K562 (cell line): Measurements from ENCODE around the gene GALNT7. TPM values are rescaled to one million over a fixed set of nuclear protein-coding genes. Genes with fewer than 3 reads are reported as not detected.

Experiments
- CAMTA2 ChIP-seq: fragments of 250-450 bp; sonication (Bioruptor Pico); conservative IDR thresholded peaks from 2 replicates; pipeline ENCODE4 v1.5.1; 2022
- CBFA2T3 ChIP-seq: fragments of 450-650 bp; IDR thresholded peaks from 2 replicates; pipeline ENCODE4 v1.6.1; 2017
- CREBBP ChIP-seq: IDR thresholded peaks from one replicate; pipeline ENCODE4 v1.6.1; 2012; ENCODE audit warnings: low read depth, mild to moderate bottlenecking, control low read depth, inconsistent platforms, low read length
- CTBP1 ChIP-seq: fragments of 450-650 bp; IDR thresholded peaks from 2 replicates; pipeline ENCODE4 v1.6.1; 2016; ENCODE audit warnings: borderline replicate concordance
- CTCFL ChIP-seq: IDR thresholded peaks from 2 replicates; pipeline ENCODE4 v1.6.1; 2011; ENCODE audit warnings: borderline replicate concordance, low read depth, mild to moderate bottlenecking, moderate library complexity, low read length; ENCODE audit not compliant: insufficient read depth, poor library complexity, severe bottlenecking
- DNMT1 ChIP-seq: fragments of 450-650 bp; IDR thresholded peaks from 2 replicates; pipeline ENCODE4 v1.6.1; 2016; ENCODE audit warnings: antibody characterized with exemption, mild to moderate bottlenecking
- EP300 ChIP-seq: IDR thresholded peaks from 2 replicates; pipeline ENCODE4 v1.6.1; 2012; ENCODE audit warnings: low read length, improper control_type of control experiment
- FOSL1 ChIP-seq: fragments of 200-800 bp; sonication (Bioruptor generic); conservative IDR thresholded peaks from 2 replicates; pipeline ENCODE4 v1.6.1; 2016; ENCODE audit warnings: missing genetic modification characterization, missing compliant biosample characterization
- GATA2 ChIP-seq: sonication (generic); formaldehyde crosslinking; IDR thresholded peaks from 2 replicates; pipeline ENCODE4 v1.4.0; 2020; ENCODE audit warnings: mild to moderate bottlenecking, missing genetic modification reagents
- HMG20B ChIP-seq: fragments of 250-450 bp; sonication (Bioruptor Pico); IDR thresholded peaks from 2 replicates; pipeline ENCODE4 v1.5.0; 2021; ENCODE audit warnings: mild to moderate bottlenecking
- HOMEZ ChIP-seq: fragments of 250-450 bp; sonication (Bioruptor Pico); IDR thresholded peaks from 2 replicates; pipeline ENCODE4 v1.4.0; 2020; ENCODE audit warnings: mild to moderate bottlenecking, moderate library complexity
- KLF16 ChIP-seq: IDR thresholded peaks from 2 replicates; pipeline ENCODE4 v1.6.1; 2016; ENCODE audit warnings: antibody characterized with exemption
- LCOR ChIP-seq: sonication (generic); formaldehyde crosslinking; IDR thresholded peaks from 2 replicates; pipeline ENCODE4 v1.8.0; 2022; ENCODE audit warnings: mild to moderate bottlenecking, missing genetic modification reagents
- MAZ ChIP-seq, 2 experiments: fragments of 450-650 bp in 1 of 2; sonication (generic) in 1 of 2; formaldehyde crosslinking; IDR thresholded peaks in 1 of 2; conservative IDR thresholded peaks in 1 of 2; 2 replicates each; pipeline versions ENCODE4 v1.4.0 to v1.5.0; 2020; ENCODE audit warnings: mild to moderate bottlenecking in 1 of 2, missing genetic modification reagents in 1 of 2
- NFIC ChIP-seq: fragments of 450-650 bp; IDR thresholded peaks from 2 replicates; pipeline ENCODE4 v1.6.1; 2017; ENCODE audit warnings: mild to moderate bottlenecking, inconsistent platforms
- NFYB ChIP-seq: IDR thresholded peaks from 2 replicates; pipeline ENCODE4 v1.6.1; 2011; ENCODE audit warnings: mild to moderate bottlenecking, moderate library complexity; ENCODE audit not compliant: insufficient read length; ENCODE audit errors: extremely low read depth
- PRPF4 ChIP-seq: fragments of 200-400 bp; formaldehyde crosslinking; IDR thresholded peaks from one replicate; pipeline ENCODE4 v1.6.1; 2017; ENCODE audit warnings: low read length, low read depth, mild to moderate bottlenecking; ENCODE audit not compliant: insufficient read depth, poor library complexity, severe bottlenecking
- PURB ChIP-seq: sonication (generic); formaldehyde crosslinking; IDR thresholded peaks from 2 replicates; pipeline ENCODE4 v1.9.0; 2021; ENCODE audit warnings: low read depth, mild to moderate bottlenecking, missing genetic modification reagents
- SP1 ChIP-seq: sonication (generic); formaldehyde crosslinking; IDR thresholded peaks from 2 replicates; pipeline ENCODE4 v1.8.1; 2022; ENCODE audit warnings: mild to moderate bottlenecking, missing genetic modification reagents
- SREBF1 ChIP-seq: fragments of 150-350 bp; IDR thresholded peaks from 2 replicates; pipeline ENCODE4 v1.6.1; 2014; ENCODE audit warnings: antibody characterized with exemption, low read depth, low read length, borderline replicate concordance
- TARDBP ChIP-seq: fragments of 450-650 bp; IDR thresholded peaks from 2 replicates; pipeline ENCODE4 v1.6.1; 2016
- TCF7 ChIP-seq: sonication (generic); IDR thresholded peaks from 2 replicates; pipeline ENCODE4 v1.6.1; 2016; ENCODE audit warnings: antibody characterized with exemption, borderline replicate concordance
- TOE1 ChIP-seq, 2 experiments: fragments of 450-650 bp in 1 of 2; sonication (generic) in 1 of 2; formaldehyde crosslinking in 1 of 2; IDR thresholded peaks; 2 replicates each; pipeline versions ENCODE4 v1.7.1 to v1.8.0; 2016 to 2022; ENCODE audit warnings: borderline replicate concordance in 2 of 2, mild to moderate bottlenecking in 2 of 2, antibody characterized with exemption in 1 of 2, inconsistent platforms in 1 of 2, low read depth in 1 of 2, missing genetic modification reagents in 1 of 2, moderate library complexity in 1 of 2
- U2AF1 ChIP-seq: fragments of 200-400 bp; formaldehyde crosslinking; optimal IDR thresholded peaks from 2 replicates; pipeline ENCODE3; 2017; ENCODE audit warnings: mild to moderate bottlenecking, low read depth, low read length, moderate library complexity
- ZBTB9 ChIP-seq: fragments of 450-650 bp; formaldehyde crosslinking; IDR thresholded peaks from 2 replicates; pipeline ENCODE4 v1.4.0; 2020; ENCODE audit warnings: mild to moderate bottlenecking, moderate library complexity
- ZNF197 ChIP-seq: fragments of 200-800 bp; sonication (Bioruptor generic); IDR thresholded peaks from 2 replicates; pipeline ENCODE4 v1.6.1; 2016; ENCODE audit warnings: low read depth, missing genetic modification characterization, missing compliant biosample characterization
- ZNF444 ChIP-seq: fragments of 250-450 bp; sonication (Bioruptor Pico); IDR thresholded peaks from 2 replicates; pipeline ENCODE4 v1.4.0; 2020; ENCODE audit warnings: mild to moderate bottlenecking, moderate library complexity
- polyA plus RNA-seq, 8 experiments: library from polyadenylated mRNA; depleted of rRNA in 4 of 8; stranded (reverse) in 5 of 8; unstranded in 3 of 8; fragments of >200 nt; fragmentation: Nextera tagmentation in 2 of 8; fragmentation: Illumina TruSeq in 1 of 8; extraction: Ambion mirVana in 2 of 8; extraction: Trizol in 1 of 8; gene quantifications; 2 replicates each; pipeline versions ENCODE4 v1.2.1 to v1.2.3, GENCODE V29; 2011 to 2014; ENCODE audit warnings: inconsistent platforms in 1 of 8, missing spikeins in 1 of 8
- total RNA-seq, 7 experiments: library from RNA; depleted of rRNA in 6 of 7; stranded (reverse); fragments of >200 nt in 6 of 7; fragmentation: Illumina TruSeq in 2 of 7; extraction: Trizol in 2 of 7; gene quantifications; 2 replicates each; pipeline versions ENCODE4 v1.2.1 to v1.2.3, GENCODE V29; 2011 to 2021; ENCODE audit warnings: low replicate concordance in 1 of 7

Gene GALNT7
- total and polyA plus RNA-seq, 9 of the 15 experiments (the other 6 are each of a cell fraction or from before 2014, with no cell fraction given) = 16.7 to 38.7 (median 31.1) TPM

GRCh38 chr4:173174594-173175012 is 6.0 kb downstream of the GALNT7 start (continued):
- no peak for TF ChIP-seq PRPF4
- TF ChIP-seq HMG20B (CRISPR knock-in tag) = no peak
- TF ChIP-seq U2AF1 = no peak
- TF ChIP-seq NFIC = 0 out of 2 replicates have a peak, but pooled peaks have one; percentile 23
- no peak for TF ChIP-seq HOMEZ
- peak; percentile 62; the same call in 1 of the 2 replicates for TF ChIP-seq KLF16
- TF ChIP-seq SREBF1 = no peak
- TF ChIP-seq ZNF444 (CRISPR knock-in tag) = no peak
- TF ChIP-seq CTCFL = no peak
- no peak for TF ChIP-seq CAMTA2 (CRISPR knock-in tag)
- no peak for TF ChIP-seq DNMT1
- no peak for TF ChIP-seq ZNF197 (CRISPR knock-in tag)
- no peak for TF ChIP-seq TCF7
- TF ChIP-seq TARDBP = no peak
- no peak for TF ChIP-seq SP1 (CRISPR knock-in tag)
- peak; percentile 64 for TF ChIP-seq CTBP1
- TF ChIP-seq CREBBP = no peak
- no peak for TF ChIP-seq LCOR
- TF ChIP-seq TOE1 (IDR thresholded peaks at IDR 0.05; ENCODE audit: borderline replicate concordance) = no peak
- no peak for TF ChIP-seq TOE1 (CRISPR knock-in tag; IDR thresholded peaks at IDR 0.05; ENCODE audit: borderline replicate concordance, low read depth)
- TF ChIP-seq PURB (CRISPR knock-in tag) = no peak
- peak; percentile 79 for TF ChIP-seq EP300
- no peak for TF ChIP-seq GATA2 (CRISPR knock-in tag)
- no peak for TF ChIP-seq NFYB
- no peak for TF ChIP-seq MAZ (CRISPR knock-in tag; conservative IDR thresholded peaks at IDR 0.05 in 1 of 2, IDR thresholded peaks at IDR 0.05 in 1 of 2)
- TF ChIP-seq FOSL1 (tag) = no peak
- TF ChIP-seq CBFA2T3 = peak; percentile 82
- no peak for TF ChIP-seq ZBTB9 (CRISPR knock-in tag)
